Suprapubic skin (tissue), 3 donors: ENCODE measurements around the gene MTERF4.

Experiments
- CTCF ChIP-seq, 2 donors: fragments of 200-600 bp in 1 of 2; fragments of 450-650 bp in 1 of 2; sonication (generic) in 1 of 2; IDR thresholded peaks; one replicate each; pipeline ENCODE4 v1.5.1; 2016 to 2019; ENCODE audit warnings: antibody characterized with exemption in 2 of 2, mild to moderate bottlenecking in 1 of 2, moderate library complexity in 1 of 2
- POLR2A ChIP-seq, 2 donors: fragments of 450-650 bp; IDR thresholded peaks; one replicate each; pipeline ENCODE4 v1.6.1; 2017; ENCODE audit warnings: antibody characterized with exemption in 2 of 2, mild to moderate bottlenecking in 2 of 2, moderate library complexity in 2 of 2

DNA sequence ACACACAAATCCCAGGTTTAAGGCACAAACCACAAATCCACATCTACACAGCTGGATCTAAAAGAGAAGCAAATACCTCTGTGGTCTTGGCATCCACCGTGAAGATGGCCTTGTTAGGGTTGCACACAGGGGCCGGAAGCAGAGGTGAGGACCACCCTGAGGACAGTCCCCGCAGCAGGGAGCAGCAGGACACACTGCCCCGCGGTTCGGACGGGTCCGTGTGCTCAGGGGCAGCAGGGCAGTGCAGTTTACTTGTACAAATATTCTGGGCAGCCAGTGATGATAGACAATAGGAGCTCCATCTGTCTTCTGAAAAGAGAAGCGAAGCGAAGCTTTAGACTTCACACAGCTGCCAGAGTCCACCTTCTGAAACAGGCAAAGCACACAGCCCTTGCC is 38.4 kb upstream of the MTERF4 start:
- TF ChIP-seq CTCF (IDR thresholded peaks at IDR 0.05) (no peak), POLR2A (IDR thresholded peaks at IDR 0.05) (no peak)
